Ishikawa (cell line): Measurements from ENCODE around the gene SLC15A1.

ENCODE experiments used
- EGR1 ChIP-seq: IDR thresholded peaks from 2 replicates; pipeline ENCODE4 v1.6.1; 2012
- REST ChIP-seq: IDR thresholded peaks from 2 replicates; pipeline ENCODE4 v1.6.1; 2012; ENCODE audit warnings: low read depth, mild to moderate bottlenecking
- TCF12 ChIP-seq: IDR thresholded peaks from 2 replicates; pipeline ENCODE4 v1.6.1; 2012; ENCODE audit warnings: low read depth
- YY1 ChIP-seq: IDR thresholded peaks from 2 replicates; pipeline ENCODE4 v1.6.1; 2012; ENCODE audit warnings: low read depth

GRCh38 chr13:98688373-98688772, 64.1 kb downstream of the SLC15A1 start:
- TF ChIP-seq EGR1, result no peak
- TF ChIP-seq YY1, result no peak
- TF ChIP-seq TCF12, result no peak
- no peak for TF ChIP-seq REST
